ENCODE measurements around the gene TMED10. TPM values are rescaled to one million over a fixed set of nuclear protein-coding genes. Genes with fewer than 3 reads are reported as not detected.

TMED10 gene
- total and polyA plus RNA-seq, 2 donors from 2014 or later = 222 to 401 TPM

- Histone ChIP-seq H3K9me3 (ENCODE audit: control insufficient read depth in 2 of 3, insufficient read depth in 1 of 3, low read length in 3 of 3) (no peaks in the 10 kb centered on the region), H3K36me3 (ENCODE audit: control insufficient read depth in 2 of 3, insufficient read depth in 3 of 3, low read length in 3 of 3) (no peaks in the 10 kb centered on the region), H3K9ac (ENCODE audit: low read length in 3 of 3) (no peak overlapping the region), H3K27ac (ENCODE audit: low read depth in 2 of 2, low read length in 2 of 2) (no peak overlapping the region), H3K4me1 (ENCODE audit: control insufficient read depth in 2 of 3, insufficient read depth in 2 of 3, low read depth in 1 of 3, low read length in 3 of 3) (peaks cover 0 to 12% (median 10%) of the 10 kb centered on the region in 3 donors), H3K27me3 (ENCODE audit: control insufficient read depth, insufficient read depth, low read length) (no peaks in the 10 kb centered on the region), H3K4me3 (ENCODE audit: low read length in 3 of 3) (no peak overlapping the region)
- intact Hi-C loops (cut with DNase I) = no loop called here
- TF ChIP-seq, protein P1, sequence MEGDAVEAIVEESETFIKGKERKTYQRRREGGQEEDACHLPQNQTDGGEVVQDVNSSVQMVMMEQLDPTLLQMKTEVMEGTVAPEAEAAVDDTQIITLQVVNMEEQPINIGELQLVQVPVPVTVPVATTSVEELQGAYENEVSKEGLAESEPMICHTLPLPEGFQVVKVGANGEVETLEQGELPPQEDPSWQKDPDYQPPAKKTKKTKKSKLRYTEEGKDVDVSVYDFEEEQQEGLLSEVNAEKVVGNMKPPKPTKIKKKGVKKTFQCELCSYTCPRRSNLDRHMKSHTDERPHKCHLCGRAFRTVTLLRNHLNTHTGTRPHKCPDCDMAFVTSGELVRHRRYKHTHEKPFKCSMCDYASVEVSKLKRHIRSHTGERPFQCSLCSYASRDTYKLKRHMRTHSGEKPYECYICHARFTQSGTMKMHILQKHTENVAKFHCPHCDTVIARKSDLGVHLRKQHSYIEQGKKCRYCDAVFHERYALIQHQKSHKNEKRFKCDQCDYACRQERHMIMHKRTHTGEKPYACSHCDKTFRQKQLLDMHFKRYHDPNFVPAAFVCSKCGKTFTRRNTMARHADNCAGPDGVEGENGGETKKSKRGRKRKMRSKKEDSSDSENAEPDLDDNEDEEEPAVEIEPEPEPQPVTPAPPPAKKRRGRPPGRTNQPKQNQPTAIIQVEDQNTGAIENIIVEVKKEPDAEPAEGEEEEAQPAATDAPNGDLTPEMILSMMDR (IDR thresholded peaks at IDR 0.05; ENCODE audit: borderline replicate concordance, extremely low read depth, insufficient read depth) = no peak
- DNase-seq = no peak
- no peak for FAIRE-seq
Observed at GRCh38 chr14:75168586-75169335, 7.7 kb downstream of the TMED10 start.

DNA sequence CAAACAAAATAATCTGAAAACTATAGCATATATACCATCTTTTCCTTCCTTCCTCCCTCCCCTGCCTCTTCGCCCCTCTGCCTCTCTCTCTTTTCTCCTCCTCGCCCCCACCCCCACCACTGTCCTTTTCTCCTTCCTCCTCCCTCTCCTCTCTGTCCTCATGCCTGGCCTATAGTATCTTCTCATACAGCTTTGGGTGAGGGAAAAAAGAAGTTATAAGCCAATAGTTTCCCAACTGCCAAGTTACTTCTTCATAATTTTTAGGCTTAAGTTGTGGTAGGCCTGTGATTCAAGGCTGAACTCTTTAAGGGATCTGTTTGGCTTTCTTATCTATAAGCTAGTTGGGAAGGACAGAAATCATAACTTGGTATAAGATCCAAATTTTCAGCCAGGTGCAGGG, 9.1 kb downstream of the TMED10 start:
- Histone ChIP-seq H3K9ac (ENCODE audit: low read length in 3 of 3) (no peak overlapping the region), H3K36me3 (ENCODE audit: control insufficient read depth in 2 of 3, insufficient read depth in 3 of 3, low read length in 3 of 3) (peaks cover 0 to 2% (median 0%) of the 10 kb centered on the region in 3 donors), H3K4me1 (ENCODE audit: control insufficient read depth in 2 of 3, insufficient read depth in 2 of 3, low read depth in 1 of 3, low read length in 3 of 3) (peaks cover 0 to 12% (median 6%) of the 10 kb centered on the region in 3 donors), H3K27ac (ENCODE audit: low read depth in 2 of 2, low read length in 2 of 2) (no peak overlapping the region), H3K27me3 (ENCODE audit: control insufficient read depth, insufficient read depth, low read length) (no peaks in the 10 kb centered on the region), H3K9me3 (ENCODE audit: control insufficient read depth in 2 of 3, insufficient read depth in 1 of 3, low read length in 3 of 3) (no peaks in the 10 kb centered on the region), H3K4me3 (ENCODE audit: low read length in 3 of 3) (no peak overlapping the region)
- FAIRE-seq (no peak), DNase-seq (no peak)
- TF ChIP-seq, protein P1 (IDR thresholded peaks at IDR 0.05; ENCODE audit: borderline replicate concordance, extremely low read depth, insufficient read depth) = no peak
- intact Hi-C loops (cut with DNase I) = no loop called here

DNA sequence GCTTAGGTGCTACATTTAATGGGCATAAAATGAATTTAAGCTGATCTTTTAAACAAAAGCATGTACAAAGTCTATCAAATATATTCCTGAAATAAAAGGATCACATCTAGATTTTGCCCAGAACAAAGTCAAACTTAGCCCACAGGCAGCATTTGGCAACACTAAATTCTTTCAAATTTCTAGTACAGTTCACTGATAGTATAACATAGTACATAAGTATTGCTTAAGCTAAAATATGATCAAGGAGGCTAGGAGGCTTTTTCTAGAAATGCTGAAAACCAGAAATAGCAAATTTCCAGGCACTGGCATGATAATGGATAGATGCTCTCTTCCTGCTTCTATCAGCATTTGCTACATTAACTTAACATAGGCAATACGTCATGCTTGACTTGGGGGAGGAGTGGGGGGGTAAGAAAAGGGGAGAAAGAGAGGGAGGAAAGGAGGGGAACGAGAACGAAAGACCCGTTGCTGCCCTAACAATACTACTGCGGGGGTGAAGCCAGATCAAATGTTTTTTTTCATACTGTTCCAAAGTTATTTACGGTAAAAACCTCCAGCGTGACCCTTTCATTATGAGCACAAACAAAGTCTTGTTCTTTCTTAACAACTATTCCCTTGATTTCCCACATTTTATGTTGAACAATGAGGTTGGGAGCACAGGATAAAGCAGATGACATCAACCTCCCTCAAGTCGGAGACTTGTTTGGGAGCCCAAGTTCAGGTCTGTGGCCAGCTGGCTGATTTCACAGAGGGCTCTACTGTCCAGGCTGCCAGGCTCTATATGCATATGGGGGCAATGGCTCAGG, 10.6 kb downstream of the TMED10 start:
- Histone ChIP-seq H3K4me1 (ENCODE audit: control insufficient read depth in 2 of 3, insufficient read depth in 2 of 3, low read depth in 1 of 3, low read length in 3 of 3) (peaks cover 0 to 9% (median 6%) of the 10 kb centered on the region in 3 donors), H3K9ac (ENCODE audit: low read length in 3 of 3) (no peak overlapping the region), H3K4me3 (ENCODE audit: low read length in 3 of 3) (no peak overlapping the region), H3K27ac (ENCODE audit: low read depth in 2 of 2, low read length in 2 of 2) (no peak overlapping the region), H3K9me3 (ENCODE audit: control insufficient read depth in 2 of 3, insufficient read depth in 1 of 3, low read length in 3 of 3) (no peaks in the 10 kb centered on the region), H3K36me3 (ENCODE audit: control insufficient read depth in 2 of 3, insufficient read depth in 3 of 3, low read length in 3 of 3) (peaks cover 0 to 2% (median 0%) of the 10 kb centered on the region in 3 donors), H3K27me3 (ENCODE audit: control insufficient read depth, insufficient read depth, low read length) (no peaks in the 10 kb centered on the region)
- TF ChIP-seq, protein P1 (IDR thresholded peaks at IDR 0.05; ENCODE audit: borderline replicate concordance, extremely low read depth, insufficient read depth) = no peak
- DNase-seq = peak in 1 of 5 donors; percentile 33
- intact Hi-C loops (cut with DNase I) = no loop called here
- FAIRE-seq = no peak

Data from kidney (tissue), 14 donors.